ENCODE results near the gene KIAA1328. TPM values are rescaled to one million over a fixed set of nuclear protein-coding genes. Genes with fewer than 3 reads are reported as not detected.

The KIAA1328 gene
- total RNA-seq, 1 experiment from 2014 or later = 6.2 TPM

DNA sequence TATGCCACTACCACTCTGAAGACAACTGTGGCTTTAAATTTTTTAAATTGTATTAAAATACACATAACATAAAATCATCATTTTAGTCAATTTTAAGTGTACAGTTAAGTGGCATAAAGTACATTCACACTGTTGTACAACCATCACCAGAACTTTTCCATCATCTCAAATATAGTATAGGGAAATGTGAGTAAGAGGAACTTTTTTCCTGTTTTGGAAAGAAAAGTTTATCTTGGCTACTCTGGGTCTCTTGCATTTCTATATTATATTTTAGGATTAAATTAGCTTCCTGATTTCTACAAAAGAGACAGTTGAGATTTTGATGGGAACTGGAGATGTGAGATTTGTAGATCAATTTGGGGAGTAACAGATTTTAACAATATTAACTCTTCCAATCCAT lies 3.4 kb upstream of the KIAA1328 start:
- no peak for DNase-seq (ENCODE audit: low read depth, low spot score)
- ATAC-seq = no peak
- TF ChIP-seq, protein P1, sequence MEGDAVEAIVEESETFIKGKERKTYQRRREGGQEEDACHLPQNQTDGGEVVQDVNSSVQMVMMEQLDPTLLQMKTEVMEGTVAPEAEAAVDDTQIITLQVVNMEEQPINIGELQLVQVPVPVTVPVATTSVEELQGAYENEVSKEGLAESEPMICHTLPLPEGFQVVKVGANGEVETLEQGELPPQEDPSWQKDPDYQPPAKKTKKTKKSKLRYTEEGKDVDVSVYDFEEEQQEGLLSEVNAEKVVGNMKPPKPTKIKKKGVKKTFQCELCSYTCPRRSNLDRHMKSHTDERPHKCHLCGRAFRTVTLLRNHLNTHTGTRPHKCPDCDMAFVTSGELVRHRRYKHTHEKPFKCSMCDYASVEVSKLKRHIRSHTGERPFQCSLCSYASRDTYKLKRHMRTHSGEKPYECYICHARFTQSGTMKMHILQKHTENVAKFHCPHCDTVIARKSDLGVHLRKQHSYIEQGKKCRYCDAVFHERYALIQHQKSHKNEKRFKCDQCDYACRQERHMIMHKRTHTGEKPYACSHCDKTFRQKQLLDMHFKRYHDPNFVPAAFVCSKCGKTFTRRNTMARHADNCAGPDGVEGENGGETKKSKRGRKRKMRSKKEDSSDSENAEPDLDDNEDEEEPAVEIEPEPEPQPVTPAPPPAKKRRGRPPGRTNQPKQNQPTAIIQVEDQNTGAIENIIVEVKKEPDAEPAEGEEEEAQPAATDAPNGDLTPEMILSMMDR (IDR thresholded peaks at IDR 0.05) = no peak
- no peak for TF ChIP-seq POLR2AphosphoS5 (IDR thresholded peaks at IDR 0.05; ENCODE audit: low read depth, low read length)
- TF ChIP-seq, protein P2, sequence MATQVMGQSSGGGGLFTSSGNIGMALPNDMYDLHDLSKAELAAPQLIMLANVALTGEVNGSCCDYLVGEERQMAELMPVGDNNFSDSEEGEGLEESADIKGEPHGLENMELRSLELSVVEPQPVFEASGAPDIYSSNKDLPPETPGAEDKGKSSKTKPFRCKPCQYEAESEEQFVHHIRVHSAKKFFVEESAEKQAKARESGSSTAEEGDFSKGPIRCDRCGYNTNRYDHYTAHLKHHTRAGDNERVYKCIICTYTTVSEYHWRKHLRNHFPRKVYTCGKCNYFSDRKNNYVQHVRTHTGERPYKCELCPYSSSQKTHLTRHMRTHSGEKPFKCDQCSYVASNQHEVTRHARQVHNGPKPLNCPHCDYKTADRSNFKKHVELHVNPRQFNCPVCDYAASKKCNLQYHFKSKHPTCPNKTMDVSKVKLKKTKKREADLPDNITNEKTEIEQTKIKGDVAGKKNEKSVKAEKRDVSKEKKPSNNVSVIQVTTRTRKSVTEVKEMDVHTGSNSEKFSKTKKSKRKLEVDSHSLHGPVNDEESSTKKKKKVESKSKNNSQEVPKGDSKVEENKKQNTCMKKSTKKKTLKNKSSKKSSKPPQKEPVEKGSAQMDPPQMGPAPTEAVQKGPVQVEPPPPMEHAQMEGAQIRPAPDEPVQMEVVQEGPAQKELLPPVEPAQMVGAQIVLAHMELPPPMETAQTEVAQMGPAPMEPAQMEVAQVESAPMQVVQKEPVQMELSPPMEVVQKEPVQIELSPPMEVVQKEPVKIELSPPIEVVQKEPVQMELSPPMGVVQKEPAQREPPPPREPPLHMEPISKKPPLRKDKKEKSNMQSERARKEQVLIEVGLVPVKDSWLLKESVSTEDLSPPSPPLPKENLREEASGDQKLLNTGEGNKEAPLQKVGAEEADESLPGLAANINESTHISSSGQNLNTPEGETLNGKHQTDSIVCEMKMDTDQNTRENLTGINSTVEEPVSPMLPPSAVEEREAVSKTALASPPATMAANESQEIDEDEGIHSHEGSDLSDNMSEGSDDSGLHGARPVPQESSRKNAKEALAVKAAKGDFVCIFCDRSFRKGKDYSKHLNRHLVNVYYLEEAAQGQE (IDR thresholded peaks at IDR 0.05; ENCODE audit: insufficient read depth in 1 of 2, low read depth in 2 of 2, low read length in 1 of 2) = no peak
- no peak for TF ChIP-seq SIN3A (IDR thresholded peaks at IDR 0.05; ENCODE audit: borderline replicate concordance, insufficient read depth, low read depth, low read length)
- TF ChIP-seq TCF7L2 (IDR thresholded peaks at IDR 0.05; ENCODE audit: low read depth, low read length) = no peak
- Histone ChIP-seq H3K9me3 (ENCODE audit: control insufficient read depth, insufficient read depth, low read depth, low read length) (no peaks in the 10 kb centered on the region), H3K36me3 (ENCODE audit: control insufficient read depth, insufficient read depth, low read length) (no peaks in the 10 kb centered on the region), H3K27ac (ENCODE audit: low read length) (no peak overlapping the region), H3K4me3 (ENCODE audit: low read depth in 2 of 2, low read length in 2 of 2) (no peak overlapping the region), H3K4me1 (ENCODE audit: control insufficient read depth, insufficient read depth, low read length) (peaks cover 4% of the 10 kb centered on the region), H3K27me3 (ENCODE audit: control insufficient read depth, insufficient read depth, low read length) (no peaks in the 10 kb centered on the region)
- BruUV-seq (replicated peaks) = no TSS peak
- in situ Hi-C loops (cut with HindIII; ENCODE audit: low pct_unique_long_range_greater_than_20kb, low sequenced_read_pairs) = no loop called here
- intact Hi-C loops (cut with micrococcal nuclease; ENCODE audit: unreplicated experiment) = no loop called here
- CTCF ChIA-PET = no interaction called here
- POLR2A ChIA-PET = no interaction called here

DNA sequence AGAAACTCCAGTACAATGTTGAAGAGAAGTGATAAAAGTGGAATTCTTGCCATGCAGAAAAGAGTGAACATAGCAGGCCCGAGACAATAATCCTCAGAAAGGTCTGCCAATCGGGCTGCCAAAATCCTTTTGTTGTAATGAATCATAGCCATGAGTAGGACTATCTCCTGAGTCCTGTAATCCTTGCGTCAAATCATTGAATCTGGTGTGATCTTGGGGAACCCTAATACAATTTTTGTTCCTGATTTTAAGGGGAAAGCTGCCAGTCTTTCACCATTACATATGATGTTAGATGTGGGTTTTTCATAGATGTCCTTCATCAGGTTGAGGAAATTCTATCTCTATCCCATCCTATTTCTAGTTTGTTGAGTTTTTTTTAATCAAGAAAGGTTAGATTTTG lies 2.4 kb upstream of the KIAA1328 start:
- DNase-seq (ENCODE audit: low read depth, low spot score) (no peak), ATAC-seq (no peak)
- POLR2A ChIA-PET = no interaction called here
- in situ Hi-C loops (cut with HindIII; ENCODE audit: low pct_unique_long_range_greater_than_20kb, low sequenced_read_pairs) = no loop called here
- Histone ChIP-seq H3K4me1 (ENCODE audit: control insufficient read depth, insufficient read depth, low read length) (peaks cover 10% of the 10 kb centered on the region), H3K27me3 (ENCODE audit: control insufficient read depth, insufficient read depth, low read length) (no peaks in the 10 kb centered on the region), H3K27ac (ENCODE audit: low read length) (no peak overlapping the region), H3K36me3 (ENCODE audit: control insufficient read depth, insufficient read depth, low read length) (no peaks in the 10 kb centered on the region), H3K4me3 (ENCODE audit: low read depth in 2 of 2, low read length in 2 of 2) (no peak overlapping the region), H3K9me3 (ENCODE audit: control insufficient read depth, insufficient read depth, low read depth, low read length) (no peaks in the 10 kb centered on the region)
- intact Hi-C loops (cut with micrococcal nuclease; ENCODE audit: unreplicated experiment) = no loop called here
- no TSS peak for BruUV-seq (replicated peaks)
- TF ChIP-seq, protein P2 (IDR thresholded peaks at IDR 0.05; ENCODE audit: insufficient read depth in 1 of 2, low read depth in 2 of 2, low read length in 1 of 2) = no peak
- TF ChIP-seq POLR2AphosphoS5 (IDR thresholded peaks at IDR 0.05; ENCODE audit: low read depth, low read length) (no peak), SIN3A (IDR thresholded peaks at IDR 0.05; ENCODE audit: borderline replicate concordance, insufficient read depth, low read depth, low read length) (no peak), TCF7L2 (IDR thresholded peaks at IDR 0.05; ENCODE audit: low read depth, low read length) (no peak)
- TF ChIP-seq, protein P1 (IDR thresholded peaks at IDR 0.05) = no peak
- CTCF ChIA-PET = no interaction called here
